Measurements from ENCODE around the gene DIO3.

Gene DIO3

GRCh38 chr14:101595887-101596721 is 34.8 kb downstream of the DIO3 start:
- no peak for DNase-seq
- H3K36me3 ChIP-seq (ENCODE audit: control insufficient read depth, insufficient read depth, low read length), result no peaks in the 10 kb centered on the region
- peak overlapping the region; percentile 28 for H3K27ac ChIP-seq (ENCODE audit: insufficient read depth, low read length, poor library complexity, severe bottlenecking)

GRCh38 chr14:101596742-101597141 is 35.4 kb downstream of the DIO3 start:
- Histone ChIP-seq H3K27me3 (replicated peaks; ENCODE audit: control insufficient read depth, insufficient read depth, low read length, poor library complexity, severe bottlenecking) (no peaks in the 10 kb centered on the region), H3K9me3 (ENCODE audit: control insufficient read depth, low read length) (no peaks in the 10 kb centered on the region), H3K4me3 (ENCODE audit: insufficient read depth, low read depth, low read length, poor library complexity, severe bottlenecking) (no peak overlapping the region), H3K27ac (ENCODE audit: insufficient read depth, low read length, poor library complexity, severe bottlenecking) (peak overlapping the region; percentile 28), H3K36me3 (ENCODE audit: control insufficient read depth, insufficient read depth, low read length) (no peaks in the 10 kb centered on the region), H3K4me1 (ENCODE audit: control insufficient read depth, insufficient read depth, low read length, poor library complexity, severe bottlenecking) (peaks cover 16% of the 10 kb centered on the region)
- DNase-seq, result no peak

More at GRCh38 chr14:101595887-101596721, 34.8 kb downstream of the DIO3 start:
- Histone ChIP-seq H3K4me3 (ENCODE audit: insufficient read depth, low read depth, low read length, poor library complexity, severe bottlenecking) (no peak overlapping the region), H3K27me3 (replicated peaks; ENCODE audit: control insufficient read depth, insufficient read depth, low read length, poor library complexity, severe bottlenecking) (no peaks in the 10 kb centered on the region), H3K9me3 (ENCODE audit: control insufficient read depth, low read length) (no peaks in the 10 kb centered on the region), H3K4me1 (ENCODE audit: control insufficient read depth, insufficient read depth, low read length, poor library complexity, severe bottlenecking) (peaks cover 16% of the 10 kb centered on the region)

- Histone ChIP-seq H3K4me3 (ENCODE audit: insufficient read depth, low read depth, low read length, poor library complexity, severe bottlenecking) (no peak overlapping the region), H3K36me3 (ENCODE audit: control insufficient read depth, insufficient read depth, low read length) (no peaks in the 10 kb centered on the region), H3K4me1 (ENCODE audit: control insufficient read depth, insufficient read depth, low read length, poor library complexity, severe bottlenecking) (peaks cover 16% of the 10 kb centered on the region), H3K9me3 (ENCODE audit: control insufficient read depth, low read length) (no peaks in the 10 kb centered on the region), H3K27me3 (replicated peaks; ENCODE audit: control insufficient read depth, insufficient read depth, low read length, poor library complexity, severe bottlenecking) (no peaks in the 10 kb centered on the region), H3K27ac (ENCODE audit: insufficient read depth, low read length, poor library complexity, severe bottlenecking) (no peak overlapping the region)
- DNase-seq, result no peak
Measured at GRCh38 chr14:101598159-101598558, 36.9 kb downstream of the DIO3 start.

- DNase-seq, result no peak
- Histone ChIP-seq H3K4me3 (ENCODE audit: insufficient read depth, low read depth, low read length, poor library complexity, severe bottlenecking) (no peak overlapping the region), H3K27ac (ENCODE audit: insufficient read depth, low read length, poor library complexity, severe bottlenecking) (no peak overlapping the region), H3K4me1 (ENCODE audit: control insufficient read depth, insufficient read depth, low read length, poor library complexity, severe bottlenecking) (peaks cover 16% of the 10 kb centered on the region), H3K36me3 (ENCODE audit: control insufficient read depth, insufficient read depth, low read length) (no peaks in the 10 kb centered on the region), H3K27me3 (replicated peaks; ENCODE audit: control insufficient read depth, insufficient read depth, low read length, poor library complexity, severe bottlenecking) (no peaks in the 10 kb centered on the region), H3K9me3 (ENCODE audit: control insufficient read depth, low read length) (no peaks in the 10 kb centered on the region)
Measured at GRCh38 chr14:101598571-101599233, 37.4 kb downstream of the DIO3 start.

GRCh38 chr14:101599234-101599885 is 38.1 kb downstream of the DIO3 start:
- no peak overlapping the region for H3K4me3 ChIP-seq (ENCODE audit: insufficient read depth, low read depth, low read length, poor library complexity, severe bottlenecking)
- peaks cover 16% of the 10 kb centered on the region for H3K4me1 ChIP-seq (ENCODE audit: control insufficient read depth, insufficient read depth, low read length, poor library complexity, severe bottlenecking)
- no peak overlapping the region for H3K27ac ChIP-seq (ENCODE audit: insufficient read depth, low read length, poor library complexity, severe bottlenecking)
- no peaks in the 10 kb centered on the region for H3K27me3 ChIP-seq (replicated peaks; ENCODE audit: control insufficient read depth, insufficient read depth, low read length, poor library complexity, severe bottlenecking)
- H3K9me3 ChIP-seq (ENCODE audit: control insufficient read depth, low read length), result no peaks in the 10 kb centered on the region
- no peak for DNase-seq
- no peaks in the 10 kb centered on the region for H3K36me3 ChIP-seq (ENCODE audit: control insufficient read depth, insufficient read depth, low read length)

GRCh38 chr14:101600336-101600890 is 39.1 kb downstream of the DIO3 start:
- Histone ChIP-seq H3K36me3 (ENCODE audit: control insufficient read depth, insufficient read depth, low read length) (no peaks in the 10 kb centered on the region), H3K27me3 (replicated peaks; ENCODE audit: control insufficient read depth, insufficient read depth, low read length, poor library complexity, severe bottlenecking) (no peaks in the 10 kb centered on the region), H3K4me1 (ENCODE audit: control insufficient read depth, insufficient read depth, low read length, poor library complexity, severe bottlenecking) (peaks cover 16% of the 10 kb centered on the region), H3K27ac (ENCODE audit: insufficient read depth, low read length, poor library complexity, severe bottlenecking) (no peak overlapping the region), H3K4me3 (ENCODE audit: insufficient read depth, low read depth, low read length, poor library complexity, severe bottlenecking) (no peak overlapping the region), H3K9me3 (ENCODE audit: control insufficient read depth, low read length) (no peaks in the 10 kb centered on the region)
- no peak for DNase-seq

GRCh38 chr14:101600891-101601605 is 39.8 kb downstream of the DIO3 start:
- no peak for DNase-seq
- H3K4me3 ChIP-seq (ENCODE audit: insufficient read depth, low read depth, low read length, poor library complexity, severe bottlenecking), result no peak overlapping the region
- H3K36me3 ChIP-seq (ENCODE audit: control insufficient read depth, insufficient read depth, low read length), result no peaks in the 10 kb centered on the region
- H3K9me3 ChIP-seq (ENCODE audit: control insufficient read depth, low read length), result no peaks in the 10 kb centered on the region
- H3K4me1 ChIP-seq (ENCODE audit: control insufficient read depth, insufficient read depth, low read length, poor library complexity, severe bottlenecking), result peaks cover 16% of the 10 kb centered on the region
- no peak overlapping the region for H3K27ac ChIP-seq (ENCODE audit: insufficient read depth, low read length, poor library complexity, severe bottlenecking)
- H3K27me3 ChIP-seq (replicated peaks; ENCODE audit: control insufficient read depth, insufficient read depth, low read length, poor library complexity, severe bottlenecking), result no peaks in the 10 kb centered on the region

- Histone ChIP-seq H3K27me3 (replicated peaks; ENCODE audit: control insufficient read depth, insufficient read depth, low read length, poor library complexity, severe bottlenecking) (no peaks in the 10 kb centered on the region), H3K4me1 (ENCODE audit: control insufficient read depth, insufficient read depth, low read length, poor library complexity, severe bottlenecking) (peaks cover 8% of the 10 kb centered on the region), H3K9me3 (ENCODE audit: control insufficient read depth, low read length) (no peaks in the 10 kb centered on the region), H3K27ac (ENCODE audit: insufficient read depth, low read length, poor library complexity, severe bottlenecking) (no peak overlapping the region), H3K4me3 (ENCODE audit: insufficient read depth, low read depth, low read length, poor library complexity, severe bottlenecking) (no peak overlapping the region), H3K36me3 (ENCODE audit: control insufficient read depth, insufficient read depth, low read length) (no peaks in the 10 kb centered on the region)
- no peak for DNase-seq
Measured at GRCh38 chr14:101601606-101602465, 40.5 kb downstream of the DIO3 start.

- DNase-seq, result no peak
- H3K27me3 ChIP-seq (replicated peaks; ENCODE audit: control insufficient read depth, insufficient read depth, low read length, poor library complexity, severe bottlenecking), result no peaks in the 10 kb centered on the region
- peaks cover 3% of the 10 kb centered on the region for H3K4me1 ChIP-seq (ENCODE audit: control insufficient read depth, insufficient read depth, low read length, poor library complexity, severe bottlenecking)
Measured at GRCh38 chr14:101602466-101602840, 41.2 kb downstream of the DIO3 start.

More at GRCh38 chr14:101602466-101602840, 41.2 kb downstream of the DIO3 start:
- Histone ChIP-seq H3K27ac (ENCODE audit: insufficient read depth, low read length, poor library complexity, severe bottlenecking) (no peak overlapping the region), H3K4me3 (ENCODE audit: insufficient read depth, low read depth, low read length, poor library complexity, severe bottlenecking) (no peak overlapping the region), H3K36me3 (ENCODE audit: control insufficient read depth, insufficient read depth, low read length) (no peaks in the 10 kb centered on the region), H3K9me3 (ENCODE audit: control insufficient read depth, low read length) (no peaks in the 10 kb centered on the region)

All from effector memory CD4-positive, alpha-beta T cell (primary cell).